Colonic mucosa (tissue), 4 donors: ENCODE measurements around the gene EFR3B. TPM values are rescaled to one million over a fixed set of nuclear protein-coding genes. Genes with fewer than 3 reads are reported as not detected.
"Not testable (repeated sequence)": the region's sequence is repeated elsewhere in the genome, so short reads cannot be mapped to it uniquely, and the experiment has no call there.

ENCODE experiments used
- DNase-seq: peaks from one replicate; pipeline ENCODE4 v3.0.0-alpha.2; 2020
- H3K27ac ChIP-seq: fragments of 200-600 bp; one replicate; pipeline ENCODE4 v1.8.0; 2021
- H3K27me3 ChIP-seq: fragments of 200-600 bp; one replicate; pipeline ENCODE4 v1.8.0; 2021
- H3K36me3 ChIP-seq: fragments of 200-600 bp; one replicate; pipeline ENCODE4 v1.8.0; 2021
- H3K4me1 ChIP-seq: fragments of 200-600 bp; one replicate; pipeline ENCODE4 v1.8.0; 2021; ENCODE audit warnings: mild to moderate bottlenecking
- H3K4me3 ChIP-seq: fragments of 200-600 bp; one replicate; pipeline ENCODE4 v1.8.0; 2021
- H3K9ac ChIP-seq, 2 donors: one replicate each; pipeline ENCODE4 v1.7.0; 2013; ENCODE audit warnings: control low read depth in 2 of 2, low read depth in 2 of 2, low read length in 2 of 2
- H3K9me3 ChIP-seq: fragments of 200-600 bp; one replicate; pipeline ENCODE4 v1.8.0; 2021
- intact Hi-C: fragments of 100-400 bp; cut with DNase I; formaldehyde crosslinking; loops from one replicate; pipeline ENCODE4 v1.14.1; 2022
- total RNA-seq, 2 donors: library from RNA; stranded (reverse); fragmentation: NEBNext Ultra II Directional in 1 of 2; extraction: Animal tissue kit (Norgen Biotek cat#: 25700) in 1 of 2; gene quantifications; one replicate each; pipeline ENCODE4 v1.2.1, GENCODE V29; 2021
- TF ChIP-seq, protein P1 (sequence below): fragments of 200-600 bp; IDR thresholded peaks from one replicate; pipeline ENCODE4 v1.8.0; 2022; ENCODE audit warnings: antibody characterized with exemption, mild to moderate bottlenecking
- donor health status: healthy.
- donor health status: DM: no; HTN: no; CAD: no.
- donor health status: DM: no; HTN: no; CAD: no.

The EFR3B gene, protein sequence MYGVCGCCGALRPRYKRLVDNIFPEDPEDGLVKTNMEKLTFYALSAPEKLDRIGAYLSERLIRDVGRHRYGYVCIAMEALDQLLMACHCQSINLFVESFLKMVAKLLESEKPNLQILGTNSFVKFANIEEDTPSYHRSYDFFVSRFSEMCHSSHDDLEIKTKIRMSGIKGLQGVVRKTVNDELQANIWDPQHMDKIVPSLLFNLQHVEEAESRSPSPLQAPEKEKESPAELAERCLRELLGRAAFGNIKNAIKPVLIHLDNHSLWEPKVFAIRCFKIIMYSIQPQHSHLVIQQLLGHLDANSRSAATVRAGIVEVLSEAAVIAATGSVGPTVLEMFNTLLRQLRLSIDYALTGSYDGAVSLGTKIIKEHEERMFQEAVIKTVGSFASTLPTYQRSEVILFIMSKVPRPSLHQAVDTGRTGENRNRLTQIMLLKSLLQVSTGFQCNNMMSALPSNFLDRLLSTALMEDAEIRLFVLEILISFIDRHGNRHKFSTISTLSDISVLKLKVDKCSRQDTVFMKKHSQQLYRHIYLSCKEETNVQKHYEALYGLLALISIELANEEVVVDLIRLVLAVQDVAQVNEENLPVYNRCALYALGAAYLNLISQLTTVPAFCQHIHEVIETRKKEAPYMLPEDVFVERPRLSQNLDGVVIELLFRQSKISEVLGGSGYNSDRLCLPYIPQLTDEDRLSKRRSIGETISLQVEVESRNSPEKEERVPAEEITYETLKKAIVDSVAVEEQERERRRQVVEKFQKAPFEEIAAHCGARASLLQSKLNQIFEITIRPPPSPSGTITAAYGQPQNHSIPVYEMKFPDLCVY
- total RNA-seq: 1 to 10 TPM; 1.7 to 1.8 TPM

DNA sequence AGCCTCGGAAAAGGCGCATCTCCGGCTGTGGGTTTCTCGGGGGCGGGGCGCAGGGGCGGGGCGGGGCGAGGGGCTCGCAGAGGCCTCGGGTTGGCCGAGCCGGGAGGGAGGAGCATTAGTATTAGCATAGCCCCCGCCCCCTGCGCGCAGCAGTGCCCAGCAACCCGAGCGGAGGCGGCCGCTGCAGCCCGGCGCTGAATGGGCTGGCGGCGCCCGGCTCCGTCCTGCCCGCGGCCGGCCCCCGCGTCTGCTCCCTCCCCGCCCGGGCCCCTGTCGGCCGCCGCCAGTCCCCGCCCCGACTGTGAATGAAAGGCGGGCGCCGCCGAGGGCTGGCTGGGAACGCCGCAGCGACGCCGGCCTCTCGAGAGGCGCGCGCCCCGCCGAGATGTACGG is at the start of gene EFR3B:
TSS of gene EFR3B (plus strand) at position 149 of the 393 bp plus-strand sequence. CDS start at position 386, 237 bp downstream.
- TF ChIP-seq, protein P1, sequence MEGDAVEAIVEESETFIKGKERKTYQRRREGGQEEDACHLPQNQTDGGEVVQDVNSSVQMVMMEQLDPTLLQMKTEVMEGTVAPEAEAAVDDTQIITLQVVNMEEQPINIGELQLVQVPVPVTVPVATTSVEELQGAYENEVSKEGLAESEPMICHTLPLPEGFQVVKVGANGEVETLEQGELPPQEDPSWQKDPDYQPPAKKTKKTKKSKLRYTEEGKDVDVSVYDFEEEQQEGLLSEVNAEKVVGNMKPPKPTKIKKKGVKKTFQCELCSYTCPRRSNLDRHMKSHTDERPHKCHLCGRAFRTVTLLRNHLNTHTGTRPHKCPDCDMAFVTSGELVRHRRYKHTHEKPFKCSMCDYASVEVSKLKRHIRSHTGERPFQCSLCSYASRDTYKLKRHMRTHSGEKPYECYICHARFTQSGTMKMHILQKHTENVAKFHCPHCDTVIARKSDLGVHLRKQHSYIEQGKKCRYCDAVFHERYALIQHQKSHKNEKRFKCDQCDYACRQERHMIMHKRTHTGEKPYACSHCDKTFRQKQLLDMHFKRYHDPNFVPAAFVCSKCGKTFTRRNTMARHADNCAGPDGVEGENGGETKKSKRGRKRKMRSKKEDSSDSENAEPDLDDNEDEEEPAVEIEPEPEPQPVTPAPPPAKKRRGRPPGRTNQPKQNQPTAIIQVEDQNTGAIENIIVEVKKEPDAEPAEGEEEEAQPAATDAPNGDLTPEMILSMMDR: no peak
- Histone ChIP-seq H3K36me3 (no peaks in the 10 kb centered on the region), H3K27me3 (peaks cover 5% of the 10 kb centered on the region), H3K4me1 (peaks cover 6% of the 10 kb centered on the region), H3K27ac (peak within 1 kb of the TSS; percentile 64), H3K9me3 (no peaks in the 10 kb centered on the region), H3K9ac (peak within 1 kb of the TSS; percentile 73 to 77), H3K4me3 (peak within 1 kb of the TSS; percentile 72)
- DNase-seq: peak; percentile 93
- intact Hi-C loops: no loop called here

DNA sequence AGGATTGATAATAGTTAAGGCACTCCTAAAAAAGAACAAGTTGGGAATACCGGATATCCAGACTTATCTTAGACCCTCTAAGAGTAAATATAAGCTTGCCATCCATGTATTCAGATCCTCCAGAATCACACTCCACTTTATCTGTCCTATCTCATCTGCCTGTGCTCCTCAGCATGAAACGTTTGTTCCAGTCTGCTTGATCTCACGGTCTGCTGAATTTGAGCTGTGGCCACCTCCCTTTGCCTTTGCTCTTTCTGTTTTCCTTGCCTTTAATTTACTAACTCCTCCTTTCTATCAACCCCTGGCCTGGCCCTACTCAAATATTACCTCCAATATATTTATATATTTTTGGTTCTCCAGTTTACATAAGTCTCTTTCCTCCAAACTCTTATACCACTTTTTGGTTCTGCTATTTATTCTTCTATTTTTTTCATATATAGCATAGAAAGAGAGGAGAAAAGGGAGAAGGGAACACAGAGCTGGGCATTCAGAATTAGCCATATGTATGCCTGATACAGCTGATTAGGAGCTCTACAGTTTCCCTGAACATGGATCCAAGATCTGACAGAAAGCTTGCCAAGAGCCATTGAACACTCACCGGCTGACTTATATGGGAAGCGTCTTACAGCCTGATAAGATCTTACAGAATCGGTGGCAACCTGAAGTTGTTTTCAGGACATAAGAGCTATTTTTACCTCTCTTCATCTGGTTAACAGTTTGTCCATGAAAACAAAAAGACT is 48.3 kb upstream of the EFR3B start:
- no peak for DNase-seq
- no peaks in the 10 kb centered on the region for H3K27me3 ChIP-seq
- H3K9ac ChIP-seq: no peak overlapping the region
- H3K27ac ChIP-seq: peak overlapping the region; percentile 18
- no peaks in the 10 kb centered on the region for H3K9me3 ChIP-seq
- H3K36me3 ChIP-seq: no peaks in the 10 kb centered on the region
- no peaks in the 10 kb centered on the region for H3K4me1 ChIP-seq
- no peak overlapping the region for H3K4me3 ChIP-seq
- TF ChIP-seq, protein P1: no peak
- intact Hi-C loops: no loop called here

DNA sequence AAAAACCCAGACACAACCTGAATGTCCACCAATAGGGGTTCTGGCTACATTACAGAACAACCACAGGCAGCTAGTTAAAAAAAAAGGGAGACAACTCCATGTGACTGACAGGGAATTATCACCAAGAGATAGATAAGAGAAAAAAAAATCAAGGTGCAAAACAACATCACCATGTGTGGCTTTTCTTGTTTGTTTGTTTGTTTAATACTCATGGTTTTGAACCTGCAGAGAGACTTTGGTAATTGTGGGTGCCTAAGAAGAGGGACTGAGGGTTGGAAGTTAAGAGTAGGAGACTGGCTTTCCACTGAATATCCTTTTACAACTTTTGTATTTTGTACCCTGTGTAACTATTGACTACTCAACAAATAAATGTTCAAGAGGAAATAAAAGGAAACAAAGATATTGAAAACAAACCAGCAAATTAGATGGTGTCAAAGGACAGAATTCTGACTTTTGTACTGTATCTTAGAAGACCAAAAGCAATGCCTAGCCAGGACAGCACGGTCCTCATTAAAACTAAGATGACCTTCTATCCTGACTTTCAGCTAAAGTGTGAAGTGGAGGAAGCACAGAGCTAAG is 47.6 kb upstream of the EFR3B start:
- no peak overlapping the region for H3K4me3 ChIP-seq
- no peak overlapping the region for H3K9ac ChIP-seq
- H3K27ac ChIP-seq: peak overlapping the region; percentile 18
- no peaks in the 10 kb centered on the region for H3K36me3 ChIP-seq
- H3K27me3 ChIP-seq: no peaks in the 10 kb centered on the region
- TF ChIP-seq, protein P1: no peak
- no peaks in the 10 kb centered on the region for H3K9me3 ChIP-seq
- H3K4me1 ChIP-seq: no peaks in the 10 kb centered on the region
- no peak for DNase-seq
- intact Hi-C loops: no loop called here

DNA sequence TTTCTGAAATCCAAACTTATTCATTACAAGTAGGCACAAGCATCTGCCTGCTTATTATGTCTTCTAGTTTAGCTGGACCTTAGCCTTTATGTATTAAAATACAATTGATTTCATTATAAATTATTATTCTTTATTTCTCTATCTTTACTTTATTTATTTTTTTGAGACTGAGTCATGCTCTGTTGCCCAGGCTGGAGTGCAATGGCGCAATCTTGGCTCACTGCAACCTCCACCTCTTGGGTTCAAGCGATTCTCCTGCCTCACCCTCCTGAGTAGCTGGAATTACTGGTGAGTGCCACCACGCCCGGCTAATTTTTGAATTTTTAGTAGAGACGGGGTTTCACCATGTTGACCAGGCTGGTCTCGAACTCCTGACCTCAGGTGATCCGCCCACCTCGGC is 42.8 kb upstream of the EFR3B start:
- H3K36me3 ChIP-seq, DNase-seq, intact Hi-C loops, H3K27ac ChIP-seq, H3K4me3 ChIP-seq, H3K9me3 ChIP-seq, H3K4me1 ChIP-seq, H3K27me3 ChIP-seq, H3K9ac ChIP-seq: not testable (repeated sequence)

DNA sequence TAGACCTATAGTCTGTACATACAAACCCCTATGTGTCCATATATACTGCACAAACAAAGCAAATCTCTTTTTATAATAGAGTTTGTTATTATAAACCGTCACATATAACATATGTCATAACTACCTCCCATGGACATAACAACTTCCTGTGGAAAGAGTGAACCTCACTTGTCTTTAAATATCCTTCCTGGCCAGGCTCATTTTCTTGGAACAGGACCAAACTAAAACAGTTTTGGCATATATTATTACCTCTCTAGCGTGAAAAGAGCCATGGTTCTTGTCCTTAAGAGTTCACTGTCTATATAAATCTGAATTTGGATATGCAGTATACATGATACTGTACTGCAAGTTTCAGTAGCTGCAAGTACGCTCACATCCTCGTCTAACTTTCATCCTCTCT is 41.8 kb upstream of the EFR3B start:
- Histone ChIP-seq H3K27me3 (no peaks in the 10 kb centered on the region), H3K4me3 (no peak overlapping the region), H3K36me3 (no peaks in the 10 kb centered on the region), H3K27ac (no peak overlapping the region), H3K9me3 (no peaks in the 10 kb centered on the region), H3K4me1 (no peaks in the 10 kb centered on the region), H3K9ac (no peak overlapping the region)
- no peak for DNase-seq
- intact Hi-C loops: no loop called here
- TF ChIP-seq, protein P1: no peak
